Neural cell (in vitro differentiated cells): ENCODE data around the gene CROCC2. TPM values are rescaled to one million over a fixed set of nuclear protein-coding genes. Genes with fewer than 3 reads are reported as not detected.

Experiments used
- H2AFZ ChIP-seq: fragments of 200-600, 300-800 bp; sonication (generic), shearing (Covaris generic); 2 replicates; pipeline ENCODE4 v1.6.0; 2014; ENCODE audit warnings: low read depth, mild to moderate bottlenecking, antibody characterized with exemption, low read length, moderate library complexity
- H3F3A ChIP-seq: fragments of 200-600 bp; shearing (Covaris generic); 2 replicates; pipeline ENCODE4 v1.6.1; 2016; ENCODE audit warnings: mild to moderate bottlenecking, moderate library complexity, mixed read lengths, antibody characterized with exemption, low read length; ENCODE audit not compliant: insufficient read depth, poor library complexity, severe bottlenecking
- H3K27ac ChIP-seq: fragments of 200-600, 300-800 bp; sonication (generic), shearing (Covaris generic); 2 replicates; pipeline ENCODE4 v1.5.1; 2014; ENCODE audit warnings: mild to moderate bottlenecking, low read length, moderate library complexity
- H3K27me3 ChIP-seq: fragments of 300-800, 200-600 bp; sonication (generic), shearing (Covaris generic); 2 replicates; pipeline ENCODE4 v1.6.0; 2014; ENCODE audit warnings: mild to moderate bottlenecking, low read depth, low read length, moderate library complexity; ENCODE audit not compliant: insufficient read depth
- H3K36me3 ChIP-seq: fragments of 300-800, 200-600 bp; sonication (generic), shearing (Covaris generic); 2 replicates; pipeline ENCODE4 v1.5.1; 2014; ENCODE audit warnings: mild to moderate bottlenecking, antibody characterized with exemption, low read length, moderate library complexity; ENCODE audit not compliant: insufficient read depth
- H3K4me2 ChIP-seq: fragments of 300-800, 200-600 bp; sonication (generic), shearing (Covaris generic); 2 replicates; pipeline ENCODE4 v1.6.0; 2014; ENCODE audit warnings: mild to moderate bottlenecking, low read length
- H3K4me3 ChIP-seq: fragments of 300-800, 200-600 bp; sonication (generic), shearing (Covaris generic); 2 replicates; pipeline ENCODE4 v1.5.1; 2014; ENCODE audit warnings: mild to moderate bottlenecking, low read length, moderate library complexity
- H3K79me2 ChIP-seq: fragments of 200-600 bp; shearing (Covaris generic); replicated peaks from 2 replicates; pipeline ENCODE4 v1.6.0; 2014; ENCODE audit warnings: mild to moderate bottlenecking, low read length, moderate library complexity; ENCODE audit not compliant: insufficient read depth
- H3K9ac ChIP-seq: fragments of 300-800, 200-600 bp; sonication (generic), shearing (Covaris generic); 2 replicates; pipeline ENCODE4 v1.6.1; 2016; ENCODE audit warnings: mild to moderate bottlenecking, low read length, mixed read lengths
- H3K9me2 ChIP-seq: fragments of 200-600 bp; shearing (Covaris generic); 2 replicates; pipeline ENCODE4 v1.6.1; 2016; ENCODE audit warnings: mild to moderate bottlenecking, low read length, mixed read lengths; ENCODE audit not compliant: insufficient read depth
- H3K9me3 ChIP-seq: fragments of 200-600, 300-800 bp; sonication (generic), shearing (Covaris generic); 2 replicates; pipeline ENCODE4 v1.6.1; 2016; ENCODE audit warnings: mild to moderate bottlenecking, mixed run types, low read length, moderate library complexity, mixed read lengths
- H4K20me1 ChIP-seq: fragments of 200-600 bp; shearing (Covaris generic); 2 replicates; pipeline ENCODE4 v1.6.1; 2016; ENCODE audit warnings: mild to moderate bottlenecking, mixed run types; ENCODE audit not compliant: insufficient read depth
- EP300 ChIP-seq: fragments of 450-650 bp; conservative IDR thresholded peaks from 2 replicates; pipeline ENCODE4 v1.6.1; 2014; ENCODE audit warnings: antibody characterized with exemption, mild to moderate bottlenecking, moderate library complexity; ENCODE audit not compliant: poor library complexity, severe bottlenecking
- EZH2 ChIP-seq: fragments of 200-600, 300-800 bp; shearing (Covaris generic), sonication (generic); IDR thresholded peaks from 2 replicates; pipeline ENCODE4 v1.6.1; 2014; ENCODE audit warnings: antibody characterized with exemption, low read length, borderline replicate concordance, mild to moderate bottlenecking; ENCODE audit not compliant: insufficient read depth, poor library complexity, severe bottlenecking
- MXI1 ChIP-seq: fragments of 450-650 bp; conservative IDR thresholded peaks from 2 replicates; pipeline ENCODE4 v1.6.1; 2014; ENCODE audit warnings: antibody characterized with exemption, mild to moderate bottlenecking; ENCODE audit not compliant: poor library complexity, severe bottlenecking
- POLR2AphosphoS5 ChIP-seq: IDR thresholded peaks from 2 replicates; pipeline ENCODE4 v1.6.1; 2012
- RAD21 ChIP-seq: fragments of 450-650 bp; conservative IDR thresholded peaks from 2 replicates; pipeline ENCODE4 v1.6.1; 2014; ENCODE audit warnings: antibody characterized with exemption, mild to moderate bottlenecking, moderate library complexity
- SMC3 ChIP-seq: fragments of 450-650 bp; conservative IDR thresholded peaks from 2 replicates; pipeline ENCODE4 v1.6.1; 2014; ENCODE audit warnings: antibody characterized with exemption, mild to moderate bottlenecking, moderate library complexity; ENCODE audit not compliant: poor library complexity
- TAF1 ChIP-seq: IDR thresholded peaks from 2 replicates; pipeline ENCODE4 v1.6.1; 2012; ENCODE audit warnings: low read depth
- polyA plus RNA-seq: library from polyadenylated mRNA; depleted of rRNA; stranded (reverse); fragments of >200 nt; gene quantifications from 2 replicates; pipeline ENCODE4 v1.2.3, GENCODE V29; 2014
- TF ChIP-seq, protein P1 (sequence below): fragments of 450-650 bp; IDR thresholded peaks from 2 replicates; pipeline ENCODE4 v1.5.1; 2014; ENCODE audit warnings: antibody characterized with exemption, mild to moderate bottlenecking, moderate library complexity; ENCODE audit not compliant: poor library complexity, severe bottlenecking
- TF ChIP-seq, protein P2 (sequence below): IDR thresholded peaks from 2 replicates; pipeline ENCODE4 v1.6.1; 2012; ENCODE audit warnings: borderline replicate concordance

Gene CROCC2
- polyA plus RNA-seq, 1 donor from 2014 or later, result 0.09 TPM

DNA sequence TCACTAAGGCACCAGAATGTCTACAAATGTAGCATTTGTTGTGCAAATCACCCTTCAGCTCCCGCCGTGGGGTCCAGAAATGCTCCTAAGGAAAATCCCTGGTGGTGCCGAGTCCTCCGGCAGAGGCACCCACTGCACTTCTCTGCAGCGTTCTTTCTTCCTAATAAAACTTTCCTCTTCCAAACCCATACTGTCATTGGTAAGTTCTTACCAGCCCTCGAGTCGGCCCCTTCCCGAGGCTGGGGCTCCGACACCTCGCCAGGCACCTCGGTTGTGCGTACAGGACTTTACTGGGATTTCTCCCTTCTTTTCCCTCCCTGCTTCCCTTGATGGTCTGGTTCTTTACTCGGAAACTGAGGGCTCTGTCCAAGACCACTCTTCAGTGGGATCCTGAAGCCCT is 47.8 kb upstream of the CROCC2 start:
- Histone ChIP-seq H3K27ac (no peak overlapping the region), H3K4me2 (no peak overlapping the region), H3K9me2 (no peaks in the 10 kb centered on the region), H3K27me3 (no peaks in the 10 kb centered on the region), H3K9me3 (no peaks in the 10 kb centered on the region), H3K4me3 (no peak overlapping the region), H2AFZ (no peak overlapping the region), H3F3A (no peaks in the 10 kb centered on the region), H3K36me3 (no peaks in the 10 kb centered on the region), H4K20me1 (no peaks in the 10 kb centered on the region), H3K79me2 (no peaks in the 10 kb centered on the region), H3K9ac (no peak overlapping the region)
- TF ChIP-seq SMC3 (no peak), TAF1 (no peak), MXI1 (no peak), POLR2AphosphoS5 (no peak), EP300 (no peak), EZH2 (no peak), RAD21 (no peak)
- TF ChIP-seq, protein P1, sequence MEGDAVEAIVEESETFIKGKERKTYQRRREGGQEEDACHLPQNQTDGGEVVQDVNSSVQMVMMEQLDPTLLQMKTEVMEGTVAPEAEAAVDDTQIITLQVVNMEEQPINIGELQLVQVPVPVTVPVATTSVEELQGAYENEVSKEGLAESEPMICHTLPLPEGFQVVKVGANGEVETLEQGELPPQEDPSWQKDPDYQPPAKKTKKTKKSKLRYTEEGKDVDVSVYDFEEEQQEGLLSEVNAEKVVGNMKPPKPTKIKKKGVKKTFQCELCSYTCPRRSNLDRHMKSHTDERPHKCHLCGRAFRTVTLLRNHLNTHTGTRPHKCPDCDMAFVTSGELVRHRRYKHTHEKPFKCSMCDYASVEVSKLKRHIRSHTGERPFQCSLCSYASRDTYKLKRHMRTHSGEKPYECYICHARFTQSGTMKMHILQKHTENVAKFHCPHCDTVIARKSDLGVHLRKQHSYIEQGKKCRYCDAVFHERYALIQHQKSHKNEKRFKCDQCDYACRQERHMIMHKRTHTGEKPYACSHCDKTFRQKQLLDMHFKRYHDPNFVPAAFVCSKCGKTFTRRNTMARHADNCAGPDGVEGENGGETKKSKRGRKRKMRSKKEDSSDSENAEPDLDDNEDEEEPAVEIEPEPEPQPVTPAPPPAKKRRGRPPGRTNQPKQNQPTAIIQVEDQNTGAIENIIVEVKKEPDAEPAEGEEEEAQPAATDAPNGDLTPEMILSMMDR, result no peak
- TF ChIP-seq, protein P2, sequence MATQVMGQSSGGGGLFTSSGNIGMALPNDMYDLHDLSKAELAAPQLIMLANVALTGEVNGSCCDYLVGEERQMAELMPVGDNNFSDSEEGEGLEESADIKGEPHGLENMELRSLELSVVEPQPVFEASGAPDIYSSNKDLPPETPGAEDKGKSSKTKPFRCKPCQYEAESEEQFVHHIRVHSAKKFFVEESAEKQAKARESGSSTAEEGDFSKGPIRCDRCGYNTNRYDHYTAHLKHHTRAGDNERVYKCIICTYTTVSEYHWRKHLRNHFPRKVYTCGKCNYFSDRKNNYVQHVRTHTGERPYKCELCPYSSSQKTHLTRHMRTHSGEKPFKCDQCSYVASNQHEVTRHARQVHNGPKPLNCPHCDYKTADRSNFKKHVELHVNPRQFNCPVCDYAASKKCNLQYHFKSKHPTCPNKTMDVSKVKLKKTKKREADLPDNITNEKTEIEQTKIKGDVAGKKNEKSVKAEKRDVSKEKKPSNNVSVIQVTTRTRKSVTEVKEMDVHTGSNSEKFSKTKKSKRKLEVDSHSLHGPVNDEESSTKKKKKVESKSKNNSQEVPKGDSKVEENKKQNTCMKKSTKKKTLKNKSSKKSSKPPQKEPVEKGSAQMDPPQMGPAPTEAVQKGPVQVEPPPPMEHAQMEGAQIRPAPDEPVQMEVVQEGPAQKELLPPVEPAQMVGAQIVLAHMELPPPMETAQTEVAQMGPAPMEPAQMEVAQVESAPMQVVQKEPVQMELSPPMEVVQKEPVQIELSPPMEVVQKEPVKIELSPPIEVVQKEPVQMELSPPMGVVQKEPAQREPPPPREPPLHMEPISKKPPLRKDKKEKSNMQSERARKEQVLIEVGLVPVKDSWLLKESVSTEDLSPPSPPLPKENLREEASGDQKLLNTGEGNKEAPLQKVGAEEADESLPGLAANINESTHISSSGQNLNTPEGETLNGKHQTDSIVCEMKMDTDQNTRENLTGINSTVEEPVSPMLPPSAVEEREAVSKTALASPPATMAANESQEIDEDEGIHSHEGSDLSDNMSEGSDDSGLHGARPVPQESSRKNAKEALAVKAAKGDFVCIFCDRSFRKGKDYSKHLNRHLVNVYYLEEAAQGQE, result no peak

DNA sequence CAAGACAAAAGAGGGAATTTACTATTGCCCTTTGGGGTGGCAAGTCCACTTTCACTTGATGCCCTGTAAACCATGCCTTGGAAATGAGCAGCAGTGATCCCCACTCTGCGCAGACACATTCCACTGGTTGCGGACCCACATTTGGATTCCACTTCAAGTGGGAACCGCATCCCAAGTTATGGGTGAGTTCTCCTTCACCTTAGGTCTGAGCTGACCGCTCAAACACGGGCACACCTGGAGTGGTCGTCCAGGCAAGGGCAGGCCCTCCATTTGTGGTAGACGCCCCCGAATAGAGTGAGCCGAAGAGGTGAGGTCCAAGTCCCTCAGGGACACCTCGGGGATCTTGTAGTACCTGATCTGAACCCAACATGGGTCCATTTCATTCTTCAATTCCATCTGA is 47.3 kb upstream of the CROCC2 start:
- TF ChIP-seq TAF1 (no peak), EP300 (no peak), RAD21 (no peak), POLR2AphosphoS5 (no peak), EZH2 (no peak), SMC3 (no peak), MXI1 (no peak)
- TF ChIP-seq, protein P2, result no peak
- TF ChIP-seq, protein P1, result no peak
- Histone ChIP-seq H3K9me2 (no peaks in the 10 kb centered on the region), H3K9ac (no peak overlapping the region), H3K9me3 (no peaks in the 10 kb centered on the region), H3K79me2 (no peaks in the 10 kb centered on the region), H3K27ac (no peak overlapping the region), H2AFZ (no peak overlapping the region), H3F3A (no peaks in the 10 kb centered on the region), H3K4me3 (no peak overlapping the region), H3K4me2 (no peak overlapping the region), H3K27me3 (no peaks in the 10 kb centered on the region), H3K36me3 (no peaks in the 10 kb centered on the region), H4K20me1 (no peaks in the 10 kb centered on the region)
